Parathyroid adenoma (tissue), 2 donors: ENCODE results near the gene GAL.

Source experiments
- H2AFZ ChIP-seq: fragments of 300-600 bp; sonication (generic); one replicate; pipeline ENCODE4 v1.7.0; 2017; ENCODE audit warnings: antibody characterized with exemption, mild to moderate bottlenecking
- H3K27ac ChIP-seq: fragments of 300-600 bp; sonication (generic); one replicate; pipeline ENCODE4 v1.7.0; 2017
- H3K27me3 ChIP-seq: fragments of 300-600 bp; sonication (generic); one replicate; pipeline ENCODE4 v1.7.0; 2017; ENCODE audit warnings: low read length; ENCODE audit not compliant: control insufficient read depth, insufficient read depth
- H3K36me3 ChIP-seq: fragments of 300-600 bp; sonication (generic); one replicate; pipeline ENCODE4 v1.7.0; 2017; ENCODE audit warnings: low read length; ENCODE audit not compliant: control insufficient read depth, insufficient read depth
- H3K4me1 ChIP-seq: fragments of 300-600 bp; sonication (generic); one replicate; pipeline ENCODE4 v1.7.0; 2017; ENCODE audit warnings: control low read depth
- H3K4me2 ChIP-seq: fragments of 300-600 bp; sonication (generic); one replicate; pipeline ENCODE4 v1.7.0; 2017; ENCODE audit warnings: low read length
- H3K4me3 ChIP-seq: fragments of 300-600 bp; sonication (generic); one replicate; pipeline ENCODE4 v1.7.0; 2017; ENCODE audit warnings: low read depth, low read length
- H3K79me2 ChIP-seq: fragments of 300-600 bp; sonication (generic); one replicate; pipeline ENCODE4 v1.7.0; 2017; ENCODE audit warnings: control low read depth
- H3K9ac ChIP-seq: fragments of 300-600 bp; sonication (generic); one replicate; pipeline ENCODE4 v1.7.0; 2017; ENCODE audit warnings: mild to moderate bottlenecking
- H3K9me3 ChIP-seq: fragments of 300-600 bp; sonication (generic); one replicate; pipeline ENCODE4 v1.7.0; 2017; ENCODE audit warnings: low read length; ENCODE audit not compliant: control insufficient read depth
- CTCF ChIP-seq: fragments of 300-600 bp; sonication (generic); IDR thresholded peaks from one replicate; pipeline ENCODE4 v1.7.0; 2017; ENCODE audit warnings: antibody characterized with exemption, mild to moderate bottlenecking
- donor health status: primary hyperparathyroidism.

Gene GAL

GRCh38 chr11:68677432-68677831 is 6.9 kb upstream of the GAL start:
- Histone ChIP-seq H3K9ac (no peak overlapping the region), H3K4me2 (no peak overlapping the region), H3K79me2 (no peaks in the 10 kb centered on the region), H3K36me3 (no peaks in the 10 kb centered on the region), H3K9me3 (no peaks in the 10 kb centered on the region), H2AFZ (no peak overlapping the region), H3K4me3 (no peak overlapping the region), H3K27me3 (no peaks in the 10 kb centered on the region), H3K27ac (no peak overlapping the region), H3K4me1 (no peaks in the 10 kb centered on the region)
- no peak for TF ChIP-seq CTCF

DNA sequence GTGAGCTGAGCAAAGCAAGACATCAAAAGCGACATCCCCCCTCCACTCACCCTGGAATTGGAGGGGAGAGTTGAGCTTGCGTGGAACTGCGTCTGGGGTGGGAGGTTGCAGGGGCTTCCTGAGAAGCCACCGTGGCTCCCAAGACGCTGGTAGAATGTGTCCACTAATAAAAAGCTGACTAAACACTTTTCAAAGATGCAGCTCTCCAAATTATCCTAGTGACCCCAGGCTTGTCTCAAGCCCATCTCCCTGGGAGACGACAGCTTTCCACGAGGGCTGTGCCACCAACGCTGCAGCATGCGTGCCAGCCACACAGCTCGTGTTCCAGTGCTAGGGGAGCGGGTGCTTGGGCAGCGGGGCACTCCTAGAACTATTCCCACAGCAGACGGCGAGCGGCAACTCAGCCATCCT is 6.3 kb upstream of the GAL start:
- H2AFZ ChIP-seq: no peak overlapping the region
- no peak for TF ChIP-seq CTCF

GRCh38 chr11:68680541-68681231 is 3.7 kb upstream of the GAL start:
- Histone ChIP-seq H3K79me2 (no peaks in the 10 kb centered on the region), H3K27ac (no peak overlapping the region), H3K4me1 (no peaks in the 10 kb centered on the region), H3K9me3 (no peaks in the 10 kb centered on the region), H3K27me3 (no peaks in the 10 kb centered on the region), H3K9ac (no peak overlapping the region), H2AFZ (no peak overlapping the region), H3K4me2 (no peak overlapping the region), H3K36me3 (no peaks in the 10 kb centered on the region), H3K4me3 (no peak overlapping the region)
- no peak for TF ChIP-seq CTCF

More for the DNA sequence above, 6.3 kb upstream of the GAL start:
- Histone ChIP-seq H3K4me3 (no peak overlapping the region), H3K36me3 (no peaks in the 10 kb centered on the region), H3K9me3 (no peaks in the 10 kb centered on the region), H3K9ac (no peak overlapping the region), H3K27me3 (no peaks in the 10 kb centered on the region), H3K4me2 (no peak overlapping the region), H3K79me2 (no peaks in the 10 kb centered on the region), H3K27ac (no peak overlapping the region), H3K4me1 (no peaks in the 10 kb centered on the region)

DNA sequence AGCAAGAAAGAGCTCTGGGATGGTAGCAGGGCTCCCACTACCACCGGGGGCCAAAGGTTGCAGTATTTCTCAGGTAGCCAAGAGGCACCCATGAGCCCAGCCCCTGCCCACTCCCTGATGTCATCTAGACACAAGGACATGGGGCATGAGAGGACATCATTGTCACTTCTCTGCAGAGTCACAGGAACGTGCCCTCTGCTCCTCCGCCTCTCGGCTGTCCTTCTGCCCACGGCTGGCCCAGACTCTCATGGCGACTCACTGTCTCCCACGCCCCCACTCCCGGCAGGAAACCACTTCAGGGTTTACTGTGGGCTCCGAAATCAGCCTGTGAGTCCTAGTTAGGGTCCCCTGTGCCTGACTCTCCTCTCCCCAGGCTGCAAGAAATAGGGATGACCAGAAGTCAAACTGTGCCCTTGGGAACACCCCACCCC is 1.8 kb upstream of the GAL start:
- Histone ChIP-seq H3K9ac (no peak overlapping the region), H3K27me3 (no peaks in the 10 kb centered on the region), H3K4me3 (no peak overlapping the region), H3K79me2 (no peaks in the 10 kb centered on the region), H3K4me2 (no peak overlapping the region), H3K36me3 (no peaks in the 10 kb centered on the region), H2AFZ (no peak overlapping the region), H3K27ac (no peak overlapping the region), H3K4me1 (no peaks in the 10 kb centered on the region), H3K9me3 (no peaks in the 10 kb centered on the region)
- TF ChIP-seq CTCF: no peak

DNA sequence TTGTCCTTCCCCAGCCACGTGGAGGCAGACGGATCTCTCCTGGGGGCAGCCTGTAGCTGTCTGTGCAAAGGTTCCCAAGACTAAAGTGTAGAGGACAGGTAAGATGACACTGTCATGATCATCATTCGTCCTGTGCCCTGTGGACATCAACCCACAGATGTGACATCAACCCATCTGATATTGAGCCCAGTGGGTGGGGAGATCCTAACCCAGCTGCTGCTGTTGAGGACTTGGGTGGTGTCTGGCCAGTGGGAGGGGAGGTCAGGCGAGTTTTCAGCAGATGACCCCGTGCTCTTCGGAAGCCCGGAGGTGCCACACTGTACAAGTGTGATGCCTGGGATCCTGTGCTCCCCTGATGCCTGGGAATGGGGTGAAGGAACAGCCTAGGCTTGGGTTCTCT is 1.2 kb upstream of the GAL start:
- H3K9me3 ChIP-seq: no peaks in the 10 kb centered on the region
- no peaks in the 10 kb centered on the region for H3K36me3 ChIP-seq
- no peaks in the 10 kb centered on the region for H3K4me1 ChIP-seq
- H2AFZ ChIP-seq: no peak overlapping the region
- no peak for TF ChIP-seq CTCF
- H3K27ac ChIP-seq: no peak overlapping the region
- no peaks in the 10 kb centered on the region for H3K27me3 ChIP-seq
- H3K9ac ChIP-seq: no peak overlapping the region
- H3K4me2 ChIP-seq: no peak overlapping the region
- H3K4me3 ChIP-seq: no peak overlapping the region
- H3K79me2 ChIP-seq: no peaks in the 10 kb centered on the region
